KG1 (cell line): Measurements from ENCODE around the gene PTPRH.
A peak's percentile ranks its signal among the peaks of the same experiment; 100 is the strongest.
"Not testable (repeated sequence)": the region's sequence is repeated elsewhere in the genome, so short reads cannot be mapped to it uniquely, and the experiment has no call there.

ENCODE experiments used
- DNase-seq: peaks from one replicate; lab custom pipeline; 2025; lab: John Stamatoyannopoulos, UW

PTPRH gene

DNA sequence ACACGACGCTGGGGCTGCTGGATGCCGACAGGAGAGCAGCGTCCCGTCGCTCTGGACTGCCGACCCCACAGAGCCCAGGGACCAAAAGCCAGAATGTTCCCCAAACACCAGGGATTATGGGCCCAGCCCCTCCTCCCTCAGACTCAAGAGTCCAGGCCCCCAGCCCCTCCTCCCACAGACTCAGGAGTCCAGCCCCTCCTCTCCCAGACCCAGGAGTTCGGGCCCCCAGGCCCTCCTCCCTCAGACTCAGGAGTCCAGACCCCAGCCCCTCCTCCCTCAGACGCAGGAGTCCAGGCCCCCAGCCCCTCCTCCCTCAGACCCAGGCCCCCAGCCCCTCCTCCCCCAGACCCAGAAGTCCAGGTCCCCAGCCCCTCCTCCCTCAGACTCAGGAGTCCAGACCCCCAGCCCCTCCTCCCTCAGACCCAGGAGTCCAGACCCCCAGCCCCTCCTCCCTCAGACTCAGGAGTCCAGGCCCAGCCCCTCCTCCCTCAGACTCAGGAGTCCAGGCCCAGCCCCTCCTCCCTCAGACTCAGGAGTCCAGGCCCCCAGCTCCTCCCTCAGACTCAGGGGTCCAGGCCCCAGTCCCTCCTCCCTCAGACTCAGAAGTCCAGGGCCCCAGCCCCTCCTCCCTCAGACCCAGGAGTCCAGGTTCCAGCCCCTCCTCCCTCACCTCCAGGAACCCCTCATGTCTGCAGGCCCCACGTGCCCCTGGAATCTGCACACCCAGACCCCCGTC, 15.5 kb upstream of the PTPRH start:
- not testable (repeated sequence) for DNase-seq

DNA sequence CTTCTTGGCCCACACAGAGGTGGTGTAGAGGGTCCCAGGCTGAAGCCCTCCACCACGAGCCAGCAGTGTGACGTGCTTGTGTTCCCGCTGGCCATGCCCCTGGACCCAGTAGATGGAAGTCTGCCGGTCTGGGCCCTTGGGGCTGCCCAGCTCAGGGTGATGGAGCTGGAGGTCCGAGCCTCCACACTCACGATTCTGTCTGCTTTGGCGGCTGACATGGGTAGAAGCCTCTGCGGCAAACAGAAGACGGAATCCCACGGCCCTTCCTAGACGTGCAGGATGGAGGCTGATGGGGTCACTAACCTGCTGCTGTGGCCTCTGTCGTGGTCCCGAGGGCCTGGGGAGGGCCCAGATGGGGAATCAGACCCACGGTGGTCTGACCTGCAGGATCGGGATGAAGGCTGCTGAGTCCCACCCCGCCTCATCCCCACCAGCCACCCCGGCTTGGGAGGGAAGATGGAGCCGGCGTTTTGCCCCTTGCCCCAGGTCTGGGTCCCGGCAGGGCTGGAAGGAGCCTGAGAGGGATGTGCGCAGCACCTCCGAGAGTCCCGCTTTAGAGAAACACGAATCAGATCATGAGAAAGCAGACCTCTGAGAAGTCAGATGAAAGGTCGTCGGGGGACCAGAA, 14.9 kb upstream of the PTPRH start:
- no peak for DNase-seq

DNA sequence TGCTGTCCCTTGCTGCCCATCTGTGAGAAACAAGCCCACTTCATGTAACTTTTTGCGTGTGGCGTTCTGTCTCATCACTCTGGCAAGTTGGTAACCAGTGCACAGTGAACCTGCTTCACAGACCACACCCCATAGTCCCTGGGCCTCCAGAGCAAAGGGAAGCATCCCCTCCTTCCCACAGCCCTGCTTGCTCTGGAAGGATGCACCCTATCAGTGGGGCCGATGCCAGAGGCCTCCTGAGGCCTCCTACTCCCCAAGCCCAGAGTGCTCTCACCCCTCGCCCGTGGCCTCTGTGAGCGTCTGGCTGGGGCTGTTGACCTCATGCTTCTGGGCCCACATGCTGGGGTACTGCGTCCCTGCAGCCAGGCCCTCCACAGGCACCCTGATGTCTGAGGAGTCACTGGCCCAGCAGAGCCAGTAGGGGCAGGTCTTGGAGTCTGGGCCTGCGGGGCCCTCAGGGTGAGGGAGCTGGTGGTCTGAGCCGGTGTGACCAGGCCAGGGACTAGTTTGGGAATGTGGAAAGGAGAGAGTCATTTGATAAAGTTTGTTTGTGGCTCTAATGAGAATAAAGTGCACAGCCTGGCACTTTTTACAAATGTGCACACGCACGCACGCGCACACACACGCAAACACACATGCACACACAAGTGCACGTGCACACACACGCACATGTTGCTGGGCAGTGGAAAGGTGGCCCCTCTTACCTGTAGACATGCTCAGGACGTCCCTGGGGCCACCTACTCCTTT, 14.2 kb upstream of the PTPRH start:
- DNase-seq, result no peak

DNA sequence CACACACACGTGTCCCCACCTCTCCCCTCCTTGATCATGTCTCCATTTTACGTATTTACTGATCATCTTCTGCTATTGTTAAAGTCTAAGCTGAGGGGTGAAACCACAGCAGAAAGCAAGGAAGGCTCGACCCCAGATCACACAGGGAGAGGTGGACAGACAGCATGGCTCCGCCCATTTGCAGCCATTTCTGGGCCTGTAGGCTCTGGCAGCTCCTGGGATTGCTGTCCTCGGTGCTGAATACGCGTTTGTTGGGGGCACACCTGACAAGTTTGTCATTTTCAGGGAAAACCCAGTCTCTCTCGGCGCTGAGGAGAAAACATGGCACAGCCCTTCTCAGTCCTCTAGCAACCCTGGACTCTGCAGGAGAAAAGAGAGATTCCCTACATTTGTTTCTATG, 11.2 kb upstream of the PTPRH start:
- no peak for DNase-seq

DNA sequence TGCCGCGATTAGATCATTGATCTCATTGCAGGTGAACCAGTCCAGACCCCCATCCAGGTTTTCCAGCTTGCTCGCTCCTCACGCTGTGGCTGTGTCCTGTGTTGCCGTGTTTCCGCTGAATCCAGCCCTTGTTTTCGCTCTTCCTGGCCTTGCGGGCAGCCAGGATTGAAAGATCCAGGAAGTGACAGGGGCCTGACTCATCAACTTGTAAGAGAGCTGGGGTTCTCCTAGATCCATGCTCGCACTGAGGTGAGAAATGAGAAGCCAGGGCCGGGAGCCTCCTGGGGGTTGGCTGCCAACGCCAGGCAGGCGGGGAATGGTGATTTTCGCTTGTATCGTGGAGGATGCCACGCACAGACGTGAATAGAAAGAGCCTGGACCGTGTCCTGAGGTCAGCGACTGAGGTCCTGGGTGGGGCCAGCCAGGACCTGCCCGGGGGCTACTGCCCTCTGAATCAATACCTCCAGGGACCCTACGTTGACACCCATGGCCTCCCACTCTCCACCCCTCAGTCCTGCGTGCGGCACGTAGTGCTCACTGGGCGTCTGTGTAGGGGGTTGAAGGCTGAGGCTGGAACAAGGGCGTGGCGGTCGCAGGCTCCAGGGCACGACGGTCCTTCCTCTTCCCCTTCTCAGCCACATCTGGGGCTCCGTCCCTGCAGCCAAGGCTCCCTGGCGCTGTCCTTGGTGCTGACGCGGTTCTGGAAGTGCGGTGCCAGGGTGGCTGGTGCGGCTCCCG, 7.3 kb upstream of the PTPRH start:
- peak; percentile 49 for DNase-seq

DNA sequence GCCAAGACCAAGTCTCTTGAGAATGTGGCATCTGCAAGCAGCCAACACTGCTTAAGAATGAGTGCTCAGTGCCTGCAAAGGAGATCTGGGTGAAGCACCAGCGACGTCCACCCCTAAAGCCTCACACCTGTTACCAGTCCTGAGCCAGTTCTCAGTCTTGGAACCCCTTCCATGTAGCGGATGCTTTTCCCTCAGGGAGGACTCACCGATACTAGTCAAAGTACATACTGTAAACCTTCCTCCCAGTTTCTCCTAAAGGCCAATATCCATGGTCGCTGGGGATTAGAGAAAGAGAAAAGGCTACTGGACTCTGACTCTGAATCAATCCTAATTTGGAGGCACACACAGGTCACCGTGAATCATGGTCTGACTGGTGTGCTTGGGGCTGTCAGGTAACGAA, 4.2 kb upstream of the PTPRH start:
- DNase-seq, result no peak

DNA sequence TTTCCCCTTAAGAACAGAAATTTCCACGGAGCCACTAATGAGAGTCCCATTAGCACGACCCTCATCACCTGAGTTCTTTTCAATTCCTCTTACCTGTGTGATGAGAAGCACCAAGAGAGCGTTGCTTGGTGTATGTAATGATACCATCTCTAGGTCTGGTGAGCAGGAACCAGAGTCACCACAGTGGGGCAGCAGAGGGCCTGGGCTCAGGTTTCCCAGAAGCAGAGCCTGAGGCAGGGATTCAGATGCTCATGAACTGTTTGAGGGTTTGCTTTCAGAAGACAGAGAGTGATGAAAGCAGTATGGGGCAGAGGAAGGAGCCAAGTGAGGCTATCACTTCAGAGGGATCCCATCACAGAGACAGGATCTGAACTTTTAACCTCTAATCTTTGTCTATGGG, 3.1 kb upstream of the PTPRH start:
- DNase-seq, result no peak

DNA sequence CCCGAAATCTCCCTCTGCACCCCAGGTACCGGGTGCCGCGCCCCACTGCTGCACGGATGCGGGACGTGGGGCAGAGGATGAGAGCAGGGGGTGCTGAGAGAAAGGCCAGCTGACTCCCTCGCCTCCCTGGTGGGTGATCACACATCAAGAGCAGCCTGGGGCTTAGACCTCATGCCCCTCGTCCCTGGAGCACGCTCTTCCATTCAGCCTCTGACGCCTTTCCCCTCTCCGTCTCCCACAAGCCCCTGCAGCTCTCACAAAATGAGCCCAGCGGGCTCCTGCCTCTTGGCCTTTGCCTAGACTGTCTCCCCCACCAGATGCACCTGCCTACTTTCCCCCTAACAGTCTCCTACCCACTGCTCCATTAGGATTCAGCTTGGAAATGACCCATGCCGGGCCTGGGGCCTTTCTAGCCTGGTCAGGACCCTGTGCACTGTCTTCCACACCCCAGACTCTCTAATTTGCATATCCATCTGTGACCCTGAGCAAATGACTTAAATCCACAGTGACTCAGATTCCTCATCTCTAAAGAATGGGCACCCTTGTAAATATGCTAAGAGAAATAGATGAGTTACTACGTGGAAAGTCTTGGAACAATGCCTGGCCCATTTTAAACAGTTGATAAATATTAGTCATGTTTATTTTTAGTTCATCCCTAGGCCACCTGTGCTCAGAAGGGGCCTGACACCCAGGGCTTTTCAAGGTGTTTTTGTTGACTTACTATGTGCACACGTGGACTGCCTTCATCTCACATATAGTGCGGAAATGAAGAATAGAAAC, 582 bp upstream of the PTPRH start:
- DNase-seq, result no peak

DNA sequence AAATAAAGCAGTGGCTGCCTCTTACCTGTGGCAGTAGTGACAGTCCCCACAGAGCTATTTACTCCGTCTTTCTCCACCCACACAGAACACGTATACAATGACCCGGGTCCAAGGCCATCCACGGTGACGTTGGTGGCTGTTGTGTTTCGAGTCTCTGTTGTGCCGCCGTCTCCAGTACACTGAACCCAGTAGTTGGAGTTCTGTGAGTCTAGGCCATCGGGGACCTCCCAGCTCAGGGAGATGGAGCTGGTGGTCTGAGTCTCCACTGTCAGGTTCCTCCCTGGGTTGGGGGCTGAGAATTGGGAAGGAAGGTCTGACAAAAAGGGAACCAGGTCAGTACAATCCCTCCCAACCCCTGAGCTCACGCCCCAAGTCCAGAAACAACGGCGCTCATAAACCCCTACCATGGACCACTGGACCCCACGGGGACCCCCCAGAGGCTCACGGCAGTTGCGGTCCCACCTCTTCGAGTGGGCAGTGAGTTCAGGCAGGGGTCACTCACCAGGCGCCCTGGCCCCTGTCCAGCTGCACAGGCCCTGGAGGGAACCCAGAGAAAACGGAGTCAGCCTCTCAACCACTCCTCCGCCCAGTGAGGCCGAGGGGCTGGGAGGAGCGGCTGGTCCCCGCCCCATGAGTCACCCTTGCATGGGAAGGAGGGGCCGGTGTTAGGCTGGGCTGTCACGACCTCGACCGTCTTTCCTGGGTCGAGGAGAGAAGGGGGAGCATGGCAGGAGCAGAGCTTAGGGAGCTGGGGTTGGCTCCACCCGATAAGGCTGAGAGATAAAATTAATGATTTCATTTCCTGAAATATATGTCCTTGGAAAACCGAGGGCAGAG, 2.4 kb downstream of the PTPRH start:
- DNase-seq, result no peak

DNA sequence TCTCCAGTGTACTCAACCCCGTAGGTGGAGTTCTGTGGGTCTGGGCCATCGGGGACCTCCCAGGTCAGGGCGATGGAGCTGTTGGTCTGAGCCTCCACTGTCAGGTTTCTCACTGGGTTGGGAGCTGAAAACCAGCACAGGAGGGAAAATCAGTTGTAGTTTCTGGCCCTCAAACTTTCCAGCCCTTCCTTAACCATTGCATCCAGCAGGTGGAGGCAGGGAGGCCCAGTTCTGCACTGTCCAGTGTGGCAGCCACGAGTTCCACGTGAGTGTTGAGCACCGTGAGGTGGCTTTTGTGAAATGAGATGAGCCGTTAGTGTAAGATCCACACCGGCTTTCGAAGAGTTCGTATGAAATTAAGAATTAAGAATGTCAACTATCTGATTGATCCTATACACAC, 7.1 kb downstream of the PTPRH start:
- DNase-seq, result not testable (repeated sequence)

DNA sequence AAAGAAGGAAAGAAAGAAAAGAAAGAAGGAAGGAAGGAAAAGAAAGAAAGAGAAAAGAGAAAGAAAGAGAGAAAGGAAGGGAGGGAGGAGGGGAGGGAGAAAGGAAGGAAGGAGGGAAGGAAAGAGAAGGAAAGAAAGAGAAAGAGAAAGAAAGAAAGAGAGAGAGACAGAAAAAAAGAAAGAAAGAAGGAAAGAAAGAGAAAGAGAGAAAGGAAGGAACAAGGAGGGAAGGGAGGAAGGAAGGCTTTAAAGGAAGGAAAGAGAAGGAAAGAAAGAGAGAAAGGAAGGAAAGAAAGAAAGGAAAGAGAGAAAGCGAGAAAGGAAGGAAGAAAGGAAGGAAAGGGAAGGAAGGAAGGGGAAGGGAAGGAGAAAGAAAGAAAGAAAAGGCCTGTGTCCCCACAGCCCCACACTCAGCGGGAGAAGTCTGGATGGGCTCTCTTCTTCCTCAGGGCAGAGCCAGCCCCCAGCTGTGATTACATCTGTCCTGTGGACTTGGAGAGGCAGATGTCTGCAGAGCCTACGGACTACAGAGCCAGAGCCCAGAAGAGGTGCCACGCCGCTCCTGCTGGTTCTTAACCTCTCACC, 9.6 kb downstream of the PTPRH start:
- DNase-seq, result no peak

DNA sequence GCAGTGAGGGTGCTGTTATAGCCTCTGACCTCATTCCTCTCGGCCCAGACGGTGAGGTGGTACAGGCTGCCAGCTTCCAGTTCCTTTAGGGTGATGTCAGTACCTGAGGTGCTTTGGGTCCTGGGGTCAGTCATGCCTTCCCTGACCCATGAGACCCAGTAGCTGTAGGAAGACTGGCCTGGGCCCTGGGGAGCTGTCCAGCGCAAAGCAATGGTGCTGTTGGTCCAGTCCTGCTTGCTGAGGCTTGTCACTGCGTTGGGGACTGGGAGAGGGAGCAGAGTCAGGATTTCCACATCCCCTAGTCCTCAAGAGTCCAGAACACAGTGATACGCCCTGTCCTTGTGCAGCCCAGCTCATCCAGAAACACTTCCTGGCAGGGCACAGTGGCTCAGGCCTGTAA, 10.7 kb downstream of the PTPRH start:
- no peak for DNase-seq

DNA sequence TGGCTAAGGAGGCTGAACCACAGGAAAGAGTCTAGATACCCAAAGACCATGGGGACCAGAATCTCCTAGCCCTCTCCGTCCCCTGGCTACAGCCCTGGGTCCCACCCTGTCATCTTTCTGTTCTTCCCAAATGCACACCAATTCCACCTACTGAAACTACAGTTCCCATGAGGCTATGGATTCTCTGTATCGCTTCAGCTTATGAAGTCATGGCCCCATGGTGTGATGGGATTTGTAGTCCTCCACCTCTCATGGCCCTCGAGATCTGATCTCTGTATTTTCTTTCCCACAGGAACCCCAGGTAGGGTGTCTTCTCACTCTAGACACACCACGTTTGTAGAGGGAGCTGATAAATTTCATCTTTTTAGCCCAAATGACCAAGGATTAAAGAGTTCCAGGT, 11.8 kb downstream of the PTPRH start:
- DNase-seq, result no peak

DNA sequence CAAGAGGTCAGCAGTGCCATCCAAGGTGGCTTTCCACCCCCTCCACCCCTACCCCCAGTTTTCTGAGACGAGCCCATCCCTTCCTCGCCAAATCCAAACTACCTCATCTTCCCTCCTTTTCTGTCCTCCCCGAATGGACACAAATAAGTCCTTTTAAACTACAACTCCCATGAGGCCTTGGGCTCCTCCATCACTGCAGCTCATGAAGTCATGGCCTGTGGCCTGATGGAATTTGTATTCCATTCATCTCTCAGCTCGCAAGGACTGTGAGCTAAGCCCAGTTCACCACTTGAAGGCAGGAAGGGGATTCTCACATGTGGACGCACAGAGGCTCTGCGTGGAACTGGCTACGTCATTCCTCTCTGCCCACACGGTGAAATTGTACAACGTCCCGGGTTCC, 12.5 kb downstream of the PTPRH start:
- no peak for DNase-seq

DNA sequence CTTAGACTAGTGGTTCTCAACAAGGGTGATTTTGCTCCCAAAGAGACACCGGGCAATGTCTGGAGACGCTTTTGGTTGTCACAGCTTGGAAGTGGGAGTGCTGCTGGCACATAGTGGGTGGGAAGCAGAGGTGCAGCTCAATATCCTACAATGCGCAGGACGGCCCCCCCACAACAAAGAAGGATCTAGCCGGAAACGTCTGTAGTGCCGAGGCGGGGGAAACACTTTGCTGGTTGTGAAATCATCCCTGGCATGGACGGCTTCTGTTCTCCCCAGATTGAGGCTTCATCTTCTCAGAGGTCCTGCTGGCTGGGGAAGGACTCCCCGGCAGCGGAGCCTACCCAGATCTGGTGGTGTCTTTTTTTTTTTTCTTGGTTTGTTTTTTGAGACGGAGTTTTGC, 15.8 kb downstream of the PTPRH start:
- no peak for DNase-seq

DNA sequence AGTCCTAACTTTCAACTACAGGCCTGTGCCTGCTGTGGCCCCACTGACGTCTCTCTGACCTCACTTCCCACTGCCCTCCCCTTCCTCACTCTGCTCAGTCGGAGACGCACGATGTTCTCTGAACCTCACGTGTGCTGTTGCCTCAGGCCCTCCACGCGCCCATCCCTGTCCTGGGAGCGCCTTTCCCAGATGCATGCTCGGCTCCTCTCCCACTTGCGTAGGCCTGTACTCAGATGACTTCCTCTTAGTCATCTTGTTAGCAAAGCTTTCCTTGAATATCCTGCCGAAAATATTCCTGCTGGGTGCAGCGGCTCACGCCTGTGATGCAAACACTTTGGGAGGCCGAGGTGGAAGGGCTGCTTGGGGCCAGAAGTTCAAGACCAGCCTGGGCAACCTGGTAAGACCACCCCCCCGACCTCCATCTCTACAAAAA, 19.9 kb downstream of the PTPRH start:
- no peak for DNase-seq

DNA sequence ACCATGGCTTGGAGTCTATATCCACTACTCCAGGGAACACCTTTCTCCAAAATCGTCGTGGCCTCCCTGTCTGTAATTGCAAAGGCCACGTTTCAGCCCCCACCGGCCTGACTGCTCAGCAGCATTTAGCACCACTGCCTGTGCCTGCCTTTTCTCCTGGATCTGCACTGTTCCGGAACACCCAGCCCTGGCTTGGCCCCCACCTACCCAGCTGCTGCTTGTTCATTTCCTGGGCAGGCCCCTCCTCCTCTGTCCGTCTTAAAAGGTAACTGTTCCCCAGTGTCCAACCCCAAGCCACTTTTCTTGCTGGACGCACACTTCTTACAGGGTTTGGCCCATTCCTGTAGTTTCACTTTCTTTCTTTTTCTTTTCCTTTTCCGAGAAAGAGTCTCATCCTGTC, 20.7 kb downstream of the PTPRH start:
- no peak for DNase-seq

DNA sequence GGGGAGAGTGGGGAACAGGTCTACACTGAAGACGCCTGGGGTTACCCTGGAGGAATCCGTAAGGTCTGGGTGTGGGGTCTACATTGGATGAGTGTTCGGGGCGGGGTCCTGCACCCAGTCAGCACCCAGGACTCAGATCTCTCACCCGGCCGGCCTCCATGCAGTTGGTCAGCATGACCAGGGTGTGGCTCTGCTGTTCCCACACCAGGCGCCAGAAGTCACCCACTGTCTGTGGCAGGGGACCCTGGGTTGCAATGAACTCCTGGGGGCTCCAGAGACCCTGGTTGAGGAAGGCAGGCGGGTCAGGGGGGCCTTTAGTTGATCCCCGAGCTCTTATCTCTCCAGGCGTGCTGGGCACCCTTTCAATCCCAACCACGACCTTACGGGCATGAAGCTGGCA, 23.2 kb downstream of the PTPRH start:
- no peak for DNase-seq

DNA sequence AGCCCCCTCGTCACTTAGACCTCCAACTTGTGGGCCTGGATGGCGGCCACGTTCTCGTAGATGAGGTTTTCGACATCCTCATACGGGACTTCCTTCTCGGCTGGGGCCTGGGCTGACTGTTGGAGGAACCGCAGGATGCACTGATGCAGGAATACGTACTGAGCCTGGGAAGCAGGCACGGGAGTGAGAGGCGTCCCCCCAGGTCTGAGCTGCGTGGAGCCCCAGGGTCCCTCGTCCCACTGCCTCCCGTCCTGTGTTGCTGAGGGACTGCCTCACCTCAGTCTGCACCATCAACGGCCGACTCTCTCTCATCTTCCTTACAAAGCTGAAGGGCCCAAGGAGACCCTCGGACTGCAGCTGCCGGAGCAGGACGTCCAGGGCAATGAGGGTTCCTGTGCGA, 27.6 kb downstream of the PTPRH start:
- no peak for DNase-seq
